Neutrophil (primary cell): ENCODE measurements around the gene ING1.

Experiments used
- H3K27ac ChIP-seq: fragments of 200-600 bp; sonication (generic); 2 replicates; pipeline ENCODE4 v1.5.1; 2016; ENCODE audit warnings: mild to moderate bottlenecking, moderate library complexity
- H3K27me3 ChIP-seq: fragments of 200-600 bp; sonication (generic); 2 replicates; pipeline ENCODE4 v1.6.0; 2016; ENCODE audit warnings: mild to moderate bottlenecking
- H3K36me3 ChIP-seq: fragments of 200-600 bp; sonication (generic); 2 replicates; pipeline ENCODE4 v1.5.1; 2017
- H3K4me1 ChIP-seq, 2 experiments: fragments of 200-600 bp in 1 of 2; sonication (generic) in 1 of 2; 1 replicate in 1 of 2; 2 replicates in 1 of 2; pipeline versions ENCODE4 v1.5.1 to v1.6.1; 2013 to 2016; ENCODE audit warnings: low read depth in 1 of 2, low read length in 1 of 2, mild to moderate bottlenecking in 1 of 2, moderate library complexity in 1 of 2; ENCODE audit not compliant: control insufficient read depth in 1 of 2, insufficient read depth in 1 of 2
- H3K4me3 ChIP-seq, 2 experiments: fragments of 200-600 bp in 1 of 2; sonication (generic) in 1 of 2; 1 replicate in 1 of 2; 2 replicates in 1 of 2; pipeline ENCODE4 v1.5.1; 2013 to 2016; ENCODE audit warnings: low read depth in 1 of 2, low read length in 1 of 2, mild to moderate bottlenecking in 1 of 2, moderate library complexity in 1 of 2
- H3K9me3 ChIP-seq: fragments of 200-600 bp; sonication (generic); 2 replicates; pipeline ENCODE4 v1.5.1; 2016
- TF ChIP-seq, protein P1 (sequence below): fragments of 200-600 bp; sonication (generic); IDR thresholded peaks from 2 replicates; pipeline ENCODE4 v1.5.1; 2016; ENCODE audit warnings: antibody characterized with exemption

ING1 gene

DNA sequence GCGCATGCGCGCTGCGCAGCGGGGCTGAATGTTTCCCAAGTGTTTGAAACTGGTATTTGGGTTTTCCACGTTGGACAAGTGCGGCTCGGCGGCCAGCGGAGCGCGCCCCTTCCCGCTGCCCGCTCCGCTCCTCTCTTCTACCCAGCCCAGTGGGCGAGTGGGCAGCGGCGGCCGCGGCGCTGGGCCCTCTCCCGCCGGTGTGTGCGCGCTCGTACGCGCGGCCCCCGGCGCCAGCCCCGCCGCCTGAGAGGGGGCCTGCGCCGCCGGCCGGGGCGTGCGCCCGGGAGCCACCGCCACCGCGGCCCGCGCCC is at the start of gene ING1:
TSS of gene ING1 (plus strand) at position 59 of the 311 bp plus-strand sequence. CDS start 450 bp downstream, outside the sequence.
- Histone ChIP-seq H3K9me3 (no peaks in the 10 kb centered on the region), H3K4me1 (peaks cover 34 to 41% of the 10 kb centered on the region in 2 experiments), H3K36me3 (no peaks in the 10 kb centered on the region), H3K27ac (peak within 1 kb of the TSS; percentile 100), H3K4me3 (peak within 1 kb of the TSS; percentile 98 to 99), H3K27me3 (no peaks in the 10 kb centered on the region)
- TF ChIP-seq, protein P1, sequence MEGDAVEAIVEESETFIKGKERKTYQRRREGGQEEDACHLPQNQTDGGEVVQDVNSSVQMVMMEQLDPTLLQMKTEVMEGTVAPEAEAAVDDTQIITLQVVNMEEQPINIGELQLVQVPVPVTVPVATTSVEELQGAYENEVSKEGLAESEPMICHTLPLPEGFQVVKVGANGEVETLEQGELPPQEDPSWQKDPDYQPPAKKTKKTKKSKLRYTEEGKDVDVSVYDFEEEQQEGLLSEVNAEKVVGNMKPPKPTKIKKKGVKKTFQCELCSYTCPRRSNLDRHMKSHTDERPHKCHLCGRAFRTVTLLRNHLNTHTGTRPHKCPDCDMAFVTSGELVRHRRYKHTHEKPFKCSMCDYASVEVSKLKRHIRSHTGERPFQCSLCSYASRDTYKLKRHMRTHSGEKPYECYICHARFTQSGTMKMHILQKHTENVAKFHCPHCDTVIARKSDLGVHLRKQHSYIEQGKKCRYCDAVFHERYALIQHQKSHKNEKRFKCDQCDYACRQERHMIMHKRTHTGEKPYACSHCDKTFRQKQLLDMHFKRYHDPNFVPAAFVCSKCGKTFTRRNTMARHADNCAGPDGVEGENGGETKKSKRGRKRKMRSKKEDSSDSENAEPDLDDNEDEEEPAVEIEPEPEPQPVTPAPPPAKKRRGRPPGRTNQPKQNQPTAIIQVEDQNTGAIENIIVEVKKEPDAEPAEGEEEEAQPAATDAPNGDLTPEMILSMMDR: no peak

- H3K9me3 ChIP-seq: no peaks in the 10 kb centered on the region
- H3K36me3 ChIP-seq: peaks cover 27% of the 10 kb centered on the region
- peaks cover 73 to 83% of the 10 kb centered on the region in 2 experiments for H3K4me1 ChIP-seq
- peak overlapping the region; percentile 64 for H3K4me3 ChIP-seq
- no peaks in the 10 kb centered on the region for H3K27me3 ChIP-seq
- TF ChIP-seq, protein P1: no peak
- H3K27ac ChIP-seq: peak overlapping the region; percentile 90
These were observed 49.5 kb upstream of the ING1 start for GRCh38 chr13:110664041-110664440.

GRCh38 chr13:110664673-110665072 is 48.8 kb upstream of the ING1 start:
- no peaks in the 10 kb centered on the region for H3K27me3 ChIP-seq
- peaks cover 27% of the 10 kb centered on the region for H3K36me3 ChIP-seq
- TF ChIP-seq, protein P1: no peak
- H3K27ac ChIP-seq: peak overlapping the region; percentile 90
- H3K9me3 ChIP-seq: no peaks in the 10 kb centered on the region
- peak overlapping the region; percentile 64 for H3K4me3 ChIP-seq
- H3K4me1 ChIP-seq: peaks cover 66 to 77% of the 10 kb centered on the region in 2 experiments

DNA sequence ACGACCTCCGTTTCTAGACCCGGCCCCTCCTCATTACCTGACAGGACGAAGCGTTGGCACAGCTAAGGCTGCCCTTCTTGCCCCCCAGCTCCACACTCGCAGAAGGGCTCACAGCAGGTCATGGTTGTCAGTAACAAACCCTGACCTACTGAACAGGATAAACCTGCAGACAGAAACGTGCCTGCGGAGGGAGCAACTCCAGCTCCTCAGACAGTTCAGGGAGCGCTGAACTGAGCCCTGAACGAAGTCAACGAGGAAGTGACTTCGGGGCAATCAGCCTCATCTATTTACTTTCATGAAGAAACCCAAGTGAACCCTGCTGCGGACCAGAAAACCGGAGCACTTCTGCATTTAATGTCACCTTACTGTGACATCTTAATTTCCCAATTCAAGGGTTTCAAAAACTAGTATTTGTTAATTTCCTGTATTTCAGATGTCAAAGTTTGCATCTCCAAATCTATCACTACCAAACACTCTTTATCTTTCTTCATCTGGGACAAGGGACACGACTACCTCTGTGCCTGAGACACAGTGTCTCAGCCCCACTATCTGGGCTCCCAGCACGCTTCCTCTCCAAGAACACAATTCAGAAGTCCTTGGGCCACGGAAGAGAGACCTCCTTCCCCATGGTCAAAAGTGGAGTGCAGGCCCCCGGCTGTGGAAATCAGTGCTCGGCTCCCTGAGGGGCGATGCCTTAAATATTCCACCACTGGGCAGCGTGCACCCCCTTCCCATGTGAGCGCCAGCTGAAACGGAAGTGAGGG is 47.8 kb upstream of the ING1 start:
- Histone ChIP-seq H3K36me3 (peaks cover 27% of the 10 kb centered on the region), H3K27ac (peak overlapping the region; percentile 90)
- TF ChIP-seq, protein P1: no peak

GRCh38 chr13:110666255-110666533 is 47.3 kb upstream of the ING1 start:
- peak overlapping the region; percentile 90 for H3K27ac ChIP-seq
- H3K36me3 ChIP-seq: peaks cover 25% of the 10 kb centered on the region
- no peaks in the 10 kb centered on the region for H3K9me3 ChIP-seq
- TF ChIP-seq, protein P1: no peak
- peak overlapping the region; percentile 64 for H3K4me3 ChIP-seq
- H3K4me1 ChIP-seq: peaks cover 63% of the 10 kb centered on the region in 2 experiments
- no peaks in the 10 kb centered on the region for H3K27me3 ChIP-seq

More for the DNA sequence above, 47.8 kb upstream of the ING1 start:
- Histone ChIP-seq H3K27me3 (no peaks in the 10 kb centered on the region), H3K4me3 (peak overlapping the region; percentile 64), H3K4me1 (peaks cover 64 to 68% of the 10 kb centered on the region in 2 experiments), H3K9me3 (no peaks in the 10 kb centered on the region)
